Peyer's patch (tissue), 4 donors: Measurements from ENCODE around the gene BOC. TPM values are rescaled to one million over a fixed set of nuclear protein-coding genes. Genes with fewer than 3 reads are reported as not detected.
A peak's percentile ranks its signal among the peaks of the same experiment; 100 is the strongest.

Source experiments
- DNase-seq, 3 donors: peaks; one replicate each; pipeline ENCODE4 v3.0.0-alpha.2; 2017 to 2019
- H3K27ac ChIP-seq, 4 donors: fragments of 200-600 bp; sonication (generic); one replicate each; pipeline ENCODE4 v1.5.1; 2016 to 2019
- H3K27me3 ChIP-seq, 2 donors: fragments of 200-600 bp; sonication (generic); one replicate each; pipeline ENCODE4 v1.5.1; 2019
- H3K36me3 ChIP-seq, 3 donors: fragments of 200-600 bp; sonication (generic); one replicate each; pipeline ENCODE4 v1.5.1; 2016 to 2019
- H3K4me1 ChIP-seq, 4 donors: fragments of 200-600 bp; sonication (generic); one replicate each; pipeline ENCODE4 v1.5.1; 2016 to 2019
- H3K4me3 ChIP-seq, 4 donors: fragments of 200-600 bp; sonication (generic); 1 replicate in 3 of 4; 2 replicates in 1 of 4; pipeline ENCODE4 v1.5.1; 2016 to 2019; ENCODE audit warnings: mild to moderate bottlenecking in 1 of 4
- H3K9me3 ChIP-seq, 4 donors: fragments of 200-600 bp; sonication (generic); one replicate each; pipeline ENCODE4 v1.5.1; 2016 to 2019; ENCODE audit warnings: mild to moderate bottlenecking in 1 of 4
- POLR2A ChIP-seq, 2 donors: fragments of 450-650 bp; IDR thresholded peaks; one replicate each; pipeline ENCODE4 v1.5.1; 2017; ENCODE audit warnings: antibody characterized with exemption in 2 of 2, mild to moderate bottlenecking in 2 of 2, moderate library complexity in 2 of 2
- total RNA-seq, 4 donors: library from RNA; depleted of rRNA; stranded (reverse); fragments of >200 nt; gene quantifications; one replicate each; pipeline ENCODE4 v1.1.0, GENCODE V29; 2016
- TF ChIP-seq, protein P1 (sequence below), 6 experiments: fragments of 450-650 bp in 4 of 6; fragments of 200-600 bp in 2 of 6; sonication (generic) in 1 of 6; IDR thresholded peaks; one replicate each; pipeline ENCODE4 v1.5.1; 2017 to 2019; ENCODE audit warnings: antibody characterized with exemption in 6 of 6, mild to moderate bottlenecking in 3 of 6, moderate library complexity in 1 of 6

The BOC gene, protein sequence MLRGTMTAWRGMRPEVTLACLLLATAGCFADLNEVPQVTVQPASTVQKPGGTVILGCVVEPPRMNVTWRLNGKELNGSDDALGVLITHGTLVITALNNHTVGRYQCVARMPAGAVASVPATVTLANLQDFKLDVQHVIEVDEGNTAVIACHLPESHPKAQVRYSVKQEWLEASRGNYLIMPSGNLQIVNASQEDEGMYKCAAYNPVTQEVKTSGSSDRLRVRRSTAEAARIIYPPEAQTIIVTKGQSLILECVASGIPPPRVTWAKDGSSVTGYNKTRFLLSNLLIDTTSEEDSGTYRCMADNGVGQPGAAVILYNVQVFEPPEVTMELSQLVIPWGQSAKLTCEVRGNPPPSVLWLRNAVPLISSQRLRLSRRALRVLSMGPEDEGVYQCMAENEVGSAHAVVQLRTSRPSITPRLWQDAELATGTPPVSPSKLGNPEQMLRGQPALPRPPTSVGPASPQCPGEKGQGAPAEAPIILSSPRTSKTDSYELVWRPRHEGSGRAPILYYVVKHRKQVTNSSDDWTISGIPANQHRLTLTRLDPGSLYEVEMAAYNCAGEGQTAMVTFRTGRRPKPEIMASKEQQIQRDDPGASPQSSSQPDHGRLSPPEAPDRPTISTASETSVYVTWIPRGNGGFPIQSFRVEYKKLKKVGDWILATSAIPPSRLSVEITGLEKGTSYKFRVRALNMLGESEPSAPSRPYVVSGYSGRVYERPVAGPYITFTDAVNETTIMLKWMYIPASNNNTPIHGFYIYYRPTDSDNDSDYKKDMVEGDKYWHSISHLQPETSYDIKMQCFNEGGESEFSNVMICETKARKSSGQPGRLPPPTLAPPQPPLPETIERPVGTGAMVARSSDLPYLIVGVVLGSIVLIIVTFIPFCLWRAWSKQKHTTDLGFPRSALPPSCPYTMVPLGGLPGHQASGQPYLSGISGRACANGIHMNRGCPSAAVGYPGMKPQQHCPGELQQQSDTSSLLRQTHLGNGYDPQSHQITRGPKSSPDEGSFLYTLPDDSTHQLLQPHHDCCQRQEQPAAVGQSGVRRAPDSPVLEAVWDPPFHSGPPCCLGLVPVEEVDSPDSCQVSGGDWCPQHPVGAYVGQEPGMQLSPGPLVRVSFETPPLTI
- total RNA-seq: 10 to 100 TPM in 3 of 4 donors, 1 to 10 TPM in 1; 4.2 to 31.4 (median 13.2) TPM

DNA sequence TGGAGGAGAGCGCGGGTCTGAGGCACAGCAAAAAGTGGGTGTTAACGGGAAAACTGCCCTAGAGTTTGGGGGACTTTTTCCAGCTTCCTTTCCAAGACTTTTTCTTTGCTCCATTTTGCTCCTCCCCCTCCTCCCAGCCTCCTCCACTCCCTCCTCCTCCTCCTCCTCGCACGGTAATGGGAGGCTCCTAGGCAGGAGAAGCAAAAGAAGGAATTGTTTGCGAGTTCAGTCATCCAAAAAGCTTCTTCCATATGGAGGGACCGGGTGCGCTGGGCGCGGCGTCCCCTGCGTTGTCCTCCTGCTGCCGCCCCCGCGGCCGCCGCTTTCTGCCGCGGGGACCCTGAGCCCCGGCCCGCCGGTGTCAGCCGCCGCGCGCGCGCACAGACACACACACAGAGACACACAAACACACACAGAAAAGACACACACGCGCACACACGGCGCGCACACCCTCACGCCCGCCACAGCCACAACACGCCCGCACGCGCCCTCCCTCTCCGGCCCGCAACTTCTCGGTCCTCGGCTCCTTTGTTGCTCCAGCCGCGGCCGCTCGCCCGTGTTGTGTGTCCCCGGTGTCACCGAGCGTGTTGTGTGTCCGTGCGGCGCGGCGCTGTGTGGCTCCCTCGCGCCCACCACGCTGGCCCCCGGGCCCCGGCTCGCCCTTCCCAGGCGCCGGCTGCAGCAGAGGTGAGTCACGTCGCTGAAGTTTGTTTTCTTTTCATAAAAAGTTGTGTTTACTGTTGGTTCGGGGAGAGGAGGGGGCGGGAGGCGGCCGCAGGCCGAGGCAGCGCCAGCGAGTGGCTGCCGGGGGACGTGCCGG, at the start of gene BOC:
BOC (plus strand) TSS at position 228 of the 820 bp plus-strand sequence. CDS start 38,246 bp downstream, outside the sequence.
- DNase-seq: no peak
- TF ChIP-seq POLR2A (IDR thresholded peaks at IDR 0.05): no peak
- TF ChIP-seq, protein P1, sequence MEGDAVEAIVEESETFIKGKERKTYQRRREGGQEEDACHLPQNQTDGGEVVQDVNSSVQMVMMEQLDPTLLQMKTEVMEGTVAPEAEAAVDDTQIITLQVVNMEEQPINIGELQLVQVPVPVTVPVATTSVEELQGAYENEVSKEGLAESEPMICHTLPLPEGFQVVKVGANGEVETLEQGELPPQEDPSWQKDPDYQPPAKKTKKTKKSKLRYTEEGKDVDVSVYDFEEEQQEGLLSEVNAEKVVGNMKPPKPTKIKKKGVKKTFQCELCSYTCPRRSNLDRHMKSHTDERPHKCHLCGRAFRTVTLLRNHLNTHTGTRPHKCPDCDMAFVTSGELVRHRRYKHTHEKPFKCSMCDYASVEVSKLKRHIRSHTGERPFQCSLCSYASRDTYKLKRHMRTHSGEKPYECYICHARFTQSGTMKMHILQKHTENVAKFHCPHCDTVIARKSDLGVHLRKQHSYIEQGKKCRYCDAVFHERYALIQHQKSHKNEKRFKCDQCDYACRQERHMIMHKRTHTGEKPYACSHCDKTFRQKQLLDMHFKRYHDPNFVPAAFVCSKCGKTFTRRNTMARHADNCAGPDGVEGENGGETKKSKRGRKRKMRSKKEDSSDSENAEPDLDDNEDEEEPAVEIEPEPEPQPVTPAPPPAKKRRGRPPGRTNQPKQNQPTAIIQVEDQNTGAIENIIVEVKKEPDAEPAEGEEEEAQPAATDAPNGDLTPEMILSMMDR (IDR thresholded peaks at IDR 0.05): no peak
- peak within 1 kb of the TSS; percentile 43 to 66 (median 53) for H3K4me3 ChIP-seq
- H3K36me3 ChIP-seq: no peaks in the 10 kb centered on the region
- peak within 1 kb of the TSS; percentile 68 to 91 (median 77) for H3K27ac ChIP-seq
- no peaks in the 10 kb centered on the region for H3K27me3 ChIP-seq
- peaks cover 0 to 7% (median 0%) of the 10 kb centered on the region in 4 donors for H3K4me1 ChIP-seq
- H3K9me3 ChIP-seq: no peaks in the 10 kb centered on the region

DNA sequence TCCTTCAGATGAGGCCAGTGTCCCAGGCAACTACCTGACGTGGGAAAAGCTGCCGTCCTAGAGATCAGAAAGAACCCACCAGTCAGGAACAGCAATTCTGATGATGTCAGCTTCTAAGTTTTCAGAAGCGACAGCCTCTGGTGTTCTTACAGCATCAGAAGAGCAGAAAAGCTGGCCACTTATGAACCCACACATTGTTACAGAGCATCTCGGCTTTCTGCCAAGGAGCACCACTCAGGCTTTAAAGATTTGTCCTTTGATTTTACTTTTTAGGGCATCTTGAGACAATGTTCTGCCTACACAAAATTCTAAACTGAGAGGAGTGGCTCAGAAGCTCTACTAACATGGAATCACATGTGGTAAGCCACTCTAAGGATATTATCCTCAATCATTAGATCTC, 49.7 kb upstream of the BOC start:
- Histone ChIP-seq H3K4me1 (peaks cover 0 to 6% (median 0%) of the 10 kb centered on the region in 4 donors), H3K27me3 (no peaks in the 10 kb centered on the region), H3K4me3 (no peak overlapping the region), H3K9me3 (no peaks in the 10 kb centered on the region), H3K36me3 (no peaks in the 10 kb centered on the region), H3K27ac (no peak overlapping the region)
- DNase-seq: no peak
- TF ChIP-seq POLR2A (IDR thresholded peaks at IDR 0.05): no peak
- TF ChIP-seq, protein P1 (IDR thresholded peaks at IDR 0.05): no peak

DNA sequence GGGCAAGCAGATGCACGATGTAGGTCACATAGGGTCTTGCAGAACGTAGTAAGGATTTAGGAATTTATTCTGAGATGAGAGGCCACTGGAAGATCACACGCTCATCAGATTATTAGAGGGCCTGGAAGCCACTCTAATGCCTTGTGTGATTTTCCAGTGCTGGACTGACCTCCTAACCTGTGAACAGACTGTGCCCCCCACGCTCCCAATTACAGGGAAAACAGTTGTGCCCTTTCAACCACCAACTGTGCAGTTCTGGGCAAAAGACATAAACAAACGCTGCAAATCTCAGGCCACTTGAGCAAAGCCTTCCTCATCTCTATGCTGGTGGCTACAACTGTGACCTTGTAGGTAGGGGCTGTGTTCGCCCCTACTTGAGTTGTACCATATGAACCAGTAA, 48.2 kb upstream of the BOC start:
- TF ChIP-seq POLR2A (IDR thresholded peaks at IDR 0.05): no peak
- TF ChIP-seq, protein P1 (IDR thresholded peaks at IDR 0.05): no peak
- H3K27ac ChIP-seq: no peak overlapping the region
- H3K4me3 ChIP-seq: no peak overlapping the region
- H3K9me3 ChIP-seq: no peaks in the 10 kb centered on the region
- H3K27me3 ChIP-seq: no peaks in the 10 kb centered on the region
- no peaks in the 10 kb centered on the region for H3K36me3 ChIP-seq
- peaks cover 0 to 11% (median 0%) of the 10 kb centered on the region in 4 donors for H3K4me1 ChIP-seq
- DNase-seq: no peak

DNA sequence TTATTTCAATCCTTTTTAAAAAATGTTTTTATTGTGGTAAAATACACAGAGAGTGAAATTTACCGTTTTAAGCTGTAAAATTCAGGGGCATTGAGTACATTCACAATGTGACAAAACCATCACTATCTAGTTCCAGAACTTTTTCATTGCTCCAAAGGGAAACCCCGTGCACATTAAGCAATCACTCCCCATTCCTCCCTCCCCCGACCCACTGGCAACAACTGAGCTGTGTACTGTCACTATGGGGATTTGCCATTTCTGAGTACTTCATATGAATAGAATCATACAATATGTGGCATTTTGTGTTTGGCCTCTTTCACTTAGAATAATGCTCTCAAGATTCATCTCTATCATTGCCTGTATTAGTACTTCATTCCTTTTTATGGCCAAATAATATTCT, 45.5 kb upstream of the BOC start:
- Histone ChIP-seq H3K4me1 (peaks cover 0 to 11% (median 0%) of the 10 kb centered on the region in 4 donors), H3K36me3 (no peaks in the 10 kb centered on the region), H3K9me3 (no peaks in the 10 kb centered on the region), H3K27me3 (no peaks in the 10 kb centered on the region), H3K4me3 (no peak overlapping the region), H3K27ac (peak overlapping the region in 1 of 4 donors; percentile 73)
- TF ChIP-seq, protein P1 (IDR thresholded peaks at IDR 0.05): no peak
- no peak for TF ChIP-seq POLR2A (IDR thresholded peaks at IDR 0.05)
- DNase-seq: no peak

DNA sequence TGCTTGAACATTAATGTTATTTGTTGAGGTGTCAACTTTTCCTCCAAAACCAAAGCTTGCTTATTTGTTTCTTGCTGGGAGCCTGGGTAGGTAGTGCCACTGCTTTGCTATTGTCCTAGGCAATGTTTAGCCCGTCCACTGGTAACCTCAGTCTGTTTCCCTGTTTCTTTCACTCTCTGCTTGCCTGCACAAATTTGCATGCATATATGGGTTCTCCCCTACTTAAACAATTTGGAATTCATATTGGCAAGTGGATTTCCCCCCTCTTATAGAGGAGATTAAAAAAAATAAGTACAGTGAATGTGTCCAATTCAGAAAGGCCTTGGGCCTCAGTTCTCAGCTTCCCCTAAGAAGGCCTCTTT, 45.0 kb upstream of the BOC start:
- no peak overlapping the region for H3K4me3 ChIP-seq
- H3K27me3 ChIP-seq: no peaks in the 10 kb centered on the region
- H3K36me3 ChIP-seq: no peaks in the 10 kb centered on the region
- DNase-seq: no peak
- H3K4me1 ChIP-seq: peaks cover 0 to 11% (median 0%) of the 10 kb centered on the region in 4 donors
- H3K27ac ChIP-seq: peak overlapping the region in 1 of 4 donors; percentile 73
- H3K9me3 ChIP-seq: no peaks in the 10 kb centered on the region
- TF ChIP-seq POLR2A (IDR thresholded peaks at IDR 0.05): no peak
- TF ChIP-seq, protein P1 (IDR thresholded peaks at IDR 0.05): no peak
